ENCODE data around the gene SLC22A9.
"Not testable (repeated sequence)": the region's sequence is repeated elsewhere in the genome, so short reads cannot be mapped to it uniquely, and the experiment has no call there.

- not testable (repeated sequence) for TF ChIP-seq CTCF (IDR thresholded peaks at IDR 0.05); POLR2AphosphoS5 (IDR thresholded peaks at IDR 0.05; ENCODE audit: low read depth, low read length); SIN3A (IDR thresholded peaks at IDR 0.05; ENCODE audit: borderline replicate concordance, insufficient read depth, low read depth, low read length)
Measured at GRCh38 chr11:63435351-63435750, 65.8 kb downstream of the SLC22A9 start.
